NK-92 (cell line): ENCODE results near the gene VOPP1.
"Not testable (repeated sequence)": the region's sequence is repeated elsewhere in the genome, so short reads cannot be mapped to it uniquely, and the experiment has no call there.

Experiments
- DNase-seq: peaks from one replicate; lab custom pipeline; 2025; ENCODE audit not compliant: unreplicated experiment; lab: John Stamatoyannopoulos, UW

VOPP1 gene, protein sequence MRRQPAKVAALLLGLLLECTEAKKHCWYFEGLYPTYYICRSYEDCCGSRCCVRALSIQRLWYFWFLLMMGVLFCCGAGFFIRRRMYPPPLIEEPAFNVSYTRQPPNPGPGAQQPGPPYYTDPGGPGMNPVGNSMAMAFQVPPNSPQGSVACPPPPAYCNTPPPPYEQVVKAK

DNA sequence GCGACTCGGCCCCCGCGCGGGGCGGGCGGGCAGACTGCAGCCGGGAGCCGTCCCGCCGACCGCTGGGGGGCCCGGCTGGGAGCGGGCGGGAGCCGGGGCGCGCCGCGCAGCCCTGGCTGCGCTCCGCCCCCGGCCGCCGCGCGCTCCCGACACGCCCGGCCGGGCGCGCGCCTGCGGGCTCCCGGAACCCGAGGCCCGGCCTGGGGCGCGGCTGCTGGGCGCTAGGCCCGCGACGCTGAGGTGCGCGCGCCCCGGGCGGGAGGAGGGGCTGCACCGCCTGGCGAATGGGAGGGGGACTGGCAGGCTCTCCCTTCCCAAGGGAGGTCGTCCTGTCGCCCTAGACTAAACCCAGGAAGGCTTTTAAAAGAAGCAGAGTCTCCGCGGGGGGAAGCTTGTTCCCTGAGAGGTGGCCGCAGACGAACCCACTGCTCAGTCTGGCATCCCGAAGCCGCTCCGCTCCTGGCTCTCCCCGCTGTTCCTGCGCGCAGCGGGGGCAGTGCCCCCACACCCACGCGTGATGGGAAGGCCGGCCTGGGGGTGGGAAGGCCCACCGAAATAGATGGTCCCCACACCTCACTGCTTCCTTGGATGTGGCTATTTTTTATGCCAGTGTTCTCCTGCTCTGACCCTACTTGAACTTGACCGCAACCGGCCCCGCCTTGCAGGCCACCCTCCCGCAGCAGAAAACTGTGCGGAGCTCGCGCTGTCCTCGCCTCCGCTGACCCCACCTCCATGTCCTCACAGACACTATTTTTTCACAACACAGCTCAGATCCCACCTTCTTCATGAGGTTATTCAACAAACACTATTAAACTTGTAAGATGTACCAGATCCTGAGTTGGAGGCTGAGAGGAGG is at the start of gene VOPP1:
TSS of gene VOPP1 (minus strand) at position 125 of the 856 bp plus-strand sequence. CDS start 178 bp downstream, outside the sequence.
- DNase-seq, result no peak

DNA sequence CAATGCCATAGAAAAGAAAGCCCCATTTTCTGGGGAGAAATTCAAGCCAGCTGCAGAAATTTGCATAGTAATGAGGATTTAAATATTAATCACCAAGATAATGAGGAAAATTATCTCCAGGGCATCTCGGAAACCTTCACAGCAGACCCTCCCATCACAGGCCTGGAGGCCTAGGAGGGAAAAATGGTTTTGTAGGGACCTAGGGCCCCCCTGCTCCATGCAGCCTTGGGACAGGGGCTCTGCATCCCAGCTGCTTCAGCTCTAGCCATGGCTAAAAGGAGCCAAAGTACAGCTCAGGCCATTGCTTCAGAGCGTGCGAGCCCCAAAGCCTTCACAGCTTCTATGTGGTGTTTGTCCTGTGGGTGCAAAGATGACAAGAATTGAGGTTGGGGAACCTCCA is 46.6 kb upstream of the VOPP1 start:
- DNase-seq, result no peak

DNA sequence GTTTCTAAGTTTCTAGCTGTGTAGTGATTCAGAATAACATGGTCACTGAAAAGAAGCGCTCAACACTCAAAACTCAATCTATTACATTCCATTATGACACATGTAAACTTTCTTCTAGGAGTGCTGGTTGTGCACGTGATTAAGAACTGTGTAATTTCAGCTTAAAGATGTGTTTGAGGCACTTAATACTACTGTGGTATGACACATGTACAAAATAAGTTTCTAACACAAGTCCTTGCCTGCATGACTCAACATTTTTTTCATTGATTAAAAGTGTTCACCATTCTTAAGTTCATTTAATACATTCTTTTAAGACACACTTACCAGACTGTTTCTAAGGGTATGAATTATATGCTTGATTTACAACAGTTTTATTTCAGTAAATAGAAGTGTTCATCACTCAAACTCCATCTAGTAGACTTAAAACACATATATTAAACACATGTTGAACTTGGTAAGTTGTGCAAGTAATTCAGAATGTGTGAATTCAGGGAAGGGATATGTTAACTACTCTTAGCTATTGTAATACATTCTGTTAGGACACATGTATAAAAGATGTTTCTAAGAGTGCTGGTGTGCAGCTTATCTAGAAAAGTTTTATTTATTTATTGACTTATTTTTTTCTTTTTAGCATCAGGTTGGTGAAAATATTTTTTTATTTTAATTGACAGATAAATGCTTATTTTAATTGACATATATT is 42.2 kb upstream of the VOPP1 start:
- not testable (repeated sequence) for DNase-seq

DNA sequence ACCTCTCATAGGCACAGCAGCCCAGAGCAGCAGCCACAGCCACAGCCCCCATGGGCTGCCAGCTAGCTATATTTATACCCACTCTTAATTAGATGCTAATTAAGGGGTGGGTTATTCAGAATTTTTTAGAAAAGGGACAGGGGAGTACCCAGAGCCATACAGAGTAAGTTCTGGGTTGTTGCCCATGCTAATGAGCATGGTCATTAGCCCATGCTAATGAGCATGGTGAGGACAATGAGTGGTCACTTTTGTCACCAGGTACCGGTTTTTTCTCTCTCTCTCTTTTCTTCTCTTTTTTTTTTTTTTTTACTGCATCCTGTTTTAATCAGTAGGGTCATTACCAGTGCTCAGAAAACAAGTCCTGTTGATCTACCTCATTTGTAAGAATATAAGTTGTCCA is 37.4 kb upstream of the VOPP1 start:
- DNase-seq, result not testable (repeated sequence)

DNA sequence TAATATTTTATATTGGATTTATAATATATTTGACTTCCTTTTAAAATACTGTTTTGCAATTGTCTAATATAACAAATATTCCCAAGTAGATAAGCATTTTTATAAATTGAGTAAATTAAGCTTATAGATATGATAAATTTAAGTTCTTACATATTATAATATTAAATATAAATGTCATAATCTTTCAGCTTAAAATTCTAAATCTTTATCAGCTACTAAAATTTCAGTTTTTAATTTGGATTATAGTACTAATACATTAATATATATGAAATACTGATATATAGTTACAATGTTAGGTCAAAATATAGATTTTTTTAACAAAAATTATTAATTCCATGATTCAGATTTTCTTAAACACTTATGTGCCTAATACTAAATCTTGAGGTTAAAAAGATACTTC is 33.4 kb upstream of the VOPP1 start:
- DNase-seq, result not testable (repeated sequence)

DNA sequence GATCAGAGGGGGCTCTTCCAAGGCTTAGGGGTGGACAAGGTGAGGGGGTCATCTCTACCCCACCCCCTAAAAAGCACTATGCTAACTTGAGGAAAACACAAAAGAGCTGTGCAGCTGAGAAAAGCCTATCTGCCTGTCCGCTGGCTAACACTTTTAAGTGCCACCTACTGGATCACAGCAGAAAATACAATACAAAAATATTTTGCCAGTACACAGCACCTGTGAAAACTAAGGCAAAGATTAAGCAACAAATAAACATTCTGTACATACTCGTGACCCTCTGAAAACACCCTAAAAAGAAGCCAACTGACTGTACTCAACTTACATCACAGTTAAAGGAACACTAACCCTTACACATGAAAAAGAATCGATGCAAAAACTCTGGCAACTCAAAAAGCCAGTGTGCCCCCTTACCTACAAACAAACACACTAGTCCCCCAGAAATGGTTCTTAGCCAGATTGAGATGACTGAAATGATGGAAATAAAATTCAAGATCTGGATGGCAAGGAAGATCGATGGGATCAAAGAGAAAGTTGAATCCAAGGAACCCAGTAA is 25.7 kb upstream of the VOPP1 start:
- DNase-seq, result not testable (repeated sequence)

DNA sequence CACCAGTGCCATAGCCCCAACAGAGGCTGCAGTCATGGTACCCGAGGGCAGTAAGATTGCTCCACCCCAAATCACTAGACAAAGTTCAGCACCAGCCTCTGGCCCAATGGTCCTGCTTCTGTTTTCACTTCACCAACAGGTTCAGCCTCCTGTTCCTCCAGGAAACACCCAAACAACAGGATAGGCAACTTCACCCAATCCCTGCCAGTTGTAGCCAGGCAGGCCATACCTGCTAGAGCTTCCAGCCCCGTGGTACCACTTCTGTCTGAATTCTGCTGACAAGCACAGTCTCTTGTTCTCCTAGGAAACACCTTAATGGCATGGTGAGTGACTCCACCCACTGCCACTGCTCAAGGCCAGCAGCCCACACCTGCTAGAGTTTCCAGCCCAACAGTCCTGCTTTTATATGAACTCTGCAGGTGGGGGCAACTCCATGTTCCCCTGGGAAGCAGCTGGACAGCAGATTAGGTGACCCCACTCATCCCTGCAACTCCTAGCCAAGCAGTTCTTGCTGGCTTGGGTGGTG is 25.0 kb upstream of the VOPP1 start:
- DNase-seq, result not testable (repeated sequence)

DNA sequence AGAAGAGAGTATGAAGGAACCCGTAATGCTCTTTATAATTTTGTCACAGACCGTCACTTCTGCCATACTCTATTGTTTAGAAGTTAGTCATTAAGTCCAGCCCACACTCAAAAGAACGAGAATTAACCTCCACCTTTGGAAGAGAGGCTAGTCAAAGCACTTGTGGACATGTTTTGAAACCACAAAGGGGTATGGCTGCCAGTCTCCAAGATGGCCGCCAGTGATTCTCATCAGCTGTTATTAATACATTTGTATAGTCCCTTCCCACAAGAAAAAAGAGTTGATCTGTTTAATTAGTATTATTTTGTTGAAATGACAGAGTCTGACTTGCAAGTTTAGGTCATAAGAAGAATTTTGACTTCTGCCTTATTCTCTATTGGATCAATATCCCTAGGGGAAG is 23.2 kb upstream of the VOPP1 start:
- DNase-seq, result no peak

DNA sequence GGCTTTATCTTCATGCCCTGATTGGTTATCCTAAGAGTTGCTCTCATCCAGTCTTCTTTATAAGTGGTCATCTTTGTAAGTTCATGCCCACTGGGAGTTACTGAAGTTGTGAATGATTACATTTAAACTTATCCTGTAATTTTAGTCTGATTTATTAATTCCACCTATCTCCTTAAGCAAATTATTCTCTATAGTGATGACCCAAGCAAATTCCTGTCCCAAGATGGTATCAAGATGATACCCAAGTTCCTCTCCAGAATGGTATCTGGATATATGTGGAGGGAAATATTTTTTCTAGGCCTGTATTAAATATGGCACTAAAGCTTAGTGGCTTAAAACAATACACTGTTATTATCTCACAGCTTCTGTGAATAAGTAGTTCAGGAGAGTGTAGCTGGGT is 22.6 kb upstream of the VOPP1 start:
- no peak for DNase-seq

DNA sequence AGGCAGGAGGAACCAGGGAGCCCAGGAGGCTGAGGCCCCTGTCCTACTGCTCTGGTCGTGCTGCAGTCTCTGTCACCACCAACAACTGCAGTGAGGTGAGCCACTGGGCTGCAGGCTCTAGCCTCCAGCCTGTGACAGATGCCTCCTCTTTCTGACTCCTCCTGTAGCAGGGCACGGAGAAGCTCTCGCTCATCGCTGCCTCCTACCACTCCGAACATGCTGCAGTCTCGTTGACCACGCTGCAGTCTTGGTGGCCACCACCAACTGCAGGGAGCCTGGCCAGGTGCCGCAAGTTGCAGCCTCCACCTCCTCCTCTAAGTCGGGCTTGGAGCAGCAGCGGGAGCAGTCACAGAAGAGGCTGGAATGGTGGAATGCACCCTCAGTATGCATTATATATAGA is 22.1 kb upstream of the VOPP1 start:
- no peak for DNase-seq

DNA sequence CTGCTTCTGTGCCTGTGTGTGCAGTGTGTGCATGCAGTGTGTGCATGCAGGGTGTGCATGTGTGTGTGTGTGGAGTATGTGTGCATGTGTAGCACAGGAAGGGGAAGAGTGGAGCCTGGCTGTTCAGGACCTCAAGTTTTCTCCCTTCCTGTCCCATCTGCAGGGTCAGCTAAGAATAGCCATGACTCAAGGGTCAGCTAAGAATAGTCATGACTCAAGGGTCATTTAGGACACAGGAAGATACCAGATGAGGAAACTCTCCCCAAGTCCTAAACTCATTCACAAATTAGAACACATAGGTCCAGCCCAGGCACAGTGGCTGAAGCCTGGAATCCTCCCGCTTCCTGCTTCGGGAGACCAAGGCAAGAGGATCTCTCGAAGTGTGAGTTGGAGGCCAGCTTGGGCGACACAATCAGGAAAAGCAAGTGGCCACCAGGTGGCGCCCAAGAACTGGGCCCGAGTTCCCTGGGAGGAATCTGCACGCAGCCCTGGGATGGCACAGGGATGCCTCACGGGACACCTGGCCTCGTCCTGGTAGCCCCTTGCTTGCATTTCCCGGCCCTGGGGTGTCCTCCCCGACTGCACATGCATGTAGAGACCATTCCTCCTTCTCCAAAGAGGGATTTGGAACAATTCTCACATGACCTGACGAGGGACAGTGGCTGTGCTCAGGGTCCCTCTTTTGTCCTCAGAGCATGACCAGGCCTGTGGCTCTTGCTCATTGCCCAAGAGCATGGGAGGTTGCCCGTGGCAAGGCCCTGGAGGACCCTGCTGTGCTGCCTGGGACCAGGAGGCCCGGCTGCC is 21.4 kb upstream of the VOPP1 start:
- no peak for DNase-seq

DNA sequence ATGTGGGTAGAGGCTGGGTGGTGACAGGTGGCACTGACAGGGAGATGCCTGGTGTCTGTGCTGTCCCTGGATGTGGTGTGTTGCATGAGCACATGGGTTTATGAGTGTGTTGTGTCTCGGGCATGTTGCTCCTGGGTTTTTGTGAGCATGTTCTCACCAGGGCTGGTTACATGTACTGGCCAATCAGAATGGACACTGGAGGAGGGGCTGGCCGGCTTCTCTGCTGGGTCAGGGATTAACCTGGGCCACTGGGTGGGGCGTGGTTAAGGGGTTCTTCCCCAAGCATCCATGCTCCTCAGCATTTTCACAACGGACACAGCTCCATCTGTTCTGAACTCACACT is 20.8 kb upstream of the VOPP1 start:
- DNase-seq, result no peak

DNA sequence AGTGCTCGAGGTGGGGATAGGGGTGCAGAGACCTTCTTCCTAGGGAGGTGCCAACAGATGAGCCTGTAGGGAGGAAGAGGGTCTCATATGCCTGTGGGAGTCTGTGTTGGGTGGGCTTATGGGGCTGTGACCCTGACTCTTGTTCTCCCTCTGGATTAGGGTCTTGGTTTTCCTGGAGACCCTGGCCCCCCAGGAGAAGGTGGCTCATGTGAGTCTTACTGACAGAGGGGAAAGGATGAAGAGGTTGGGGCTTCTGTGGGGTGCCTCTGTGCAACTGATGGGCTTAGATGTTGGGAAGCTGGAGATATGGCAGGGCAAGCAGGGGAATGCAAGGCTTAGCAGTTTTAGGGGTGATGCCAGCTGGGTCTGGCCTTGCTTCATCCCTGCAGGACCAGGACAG is 20.2 kb upstream of the VOPP1 start:
- DNase-seq, result no peak

DNA sequence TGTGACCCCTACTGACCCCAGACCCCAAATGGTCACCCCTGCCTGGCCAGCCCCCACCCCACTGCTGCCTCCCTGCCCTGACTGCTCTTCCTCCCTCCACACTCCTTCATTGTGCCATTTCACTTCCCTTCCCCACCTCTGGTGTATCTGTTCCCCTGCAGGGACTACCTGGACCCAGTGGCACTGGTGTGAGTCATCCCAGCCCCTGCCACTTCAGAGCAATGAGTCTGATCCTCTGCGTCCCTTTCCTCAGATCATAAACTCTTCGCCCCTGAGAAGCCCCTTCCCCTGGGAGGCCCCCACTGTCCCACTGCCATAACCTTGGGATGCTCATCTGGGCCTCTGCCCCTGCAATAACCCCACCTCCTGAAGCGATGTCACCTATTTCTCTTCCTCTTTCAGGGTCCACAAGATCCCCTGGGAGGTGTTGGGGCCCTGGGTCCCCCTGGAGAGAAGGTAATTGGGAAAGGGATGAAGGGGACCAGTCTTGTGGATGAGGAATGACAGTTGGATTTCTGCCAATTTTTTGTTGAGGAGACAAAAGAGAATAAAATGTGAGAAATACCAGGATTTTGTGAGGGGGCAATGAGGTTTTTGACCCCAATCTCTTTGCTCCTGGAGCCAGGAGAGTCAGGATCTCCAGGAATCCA is 19.1 kb upstream of the VOPP1 start:
- no peak for DNase-seq

DNA sequence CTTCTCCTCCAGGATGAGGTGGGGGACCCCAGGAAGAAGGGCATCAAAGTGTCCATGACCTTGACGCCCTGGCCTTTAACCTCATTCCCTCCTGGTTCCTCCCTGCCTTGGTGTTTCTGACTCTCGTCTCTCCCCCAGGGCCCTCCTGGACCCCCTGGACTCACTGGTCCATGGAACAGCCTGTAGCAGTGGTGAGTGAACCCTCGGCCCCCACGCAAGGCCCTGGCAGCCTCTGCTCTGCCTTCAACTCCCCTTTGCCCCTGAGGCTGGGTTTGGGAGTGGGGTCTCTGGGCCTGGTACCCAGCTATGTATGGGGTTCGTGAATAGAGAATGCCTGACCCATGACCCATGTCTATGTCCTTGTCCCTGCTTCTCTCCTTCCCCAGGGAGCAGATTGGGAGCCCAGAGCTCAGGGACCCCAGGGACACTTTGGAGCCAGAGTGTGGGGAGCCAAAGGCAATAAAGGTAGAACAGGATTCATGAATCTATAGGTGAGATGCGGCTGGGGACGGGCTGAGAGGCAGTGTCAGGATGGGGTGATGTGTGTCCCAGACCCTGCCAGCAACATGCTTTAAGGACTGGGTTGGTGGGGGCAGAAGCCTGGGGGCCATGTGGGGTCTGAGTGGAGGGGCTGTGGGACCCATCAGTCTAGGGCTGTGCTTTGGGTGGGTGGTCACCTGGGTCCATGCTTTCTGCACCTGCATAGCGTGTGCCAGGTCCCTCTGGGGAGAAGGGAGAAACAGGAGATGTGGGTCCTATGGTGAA is 18.4 kb upstream of the VOPP1 start:
- DNase-seq, result no peak

DNA sequence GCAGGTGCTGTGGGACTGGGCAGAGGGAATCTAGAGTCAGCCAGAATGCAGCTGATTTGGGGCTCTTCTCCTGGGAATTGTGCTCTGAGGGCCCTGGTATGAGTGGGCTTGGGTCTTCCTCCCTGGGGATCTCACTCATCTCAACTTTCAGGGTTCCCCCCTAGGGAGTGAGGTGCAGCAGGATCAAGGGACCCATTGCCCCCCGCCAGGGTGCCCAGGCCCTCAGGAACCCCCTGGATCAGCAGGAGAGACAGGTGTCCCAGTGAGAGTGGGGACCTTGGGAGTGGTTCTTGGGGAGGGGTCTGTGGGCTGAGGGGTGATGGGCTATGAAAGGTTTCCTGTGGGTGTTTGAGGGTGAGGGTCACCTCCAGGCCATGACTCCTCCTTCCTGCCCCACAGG is 17.6 kb upstream of the VOPP1 start:
- no peak for DNase-seq

DNA sequence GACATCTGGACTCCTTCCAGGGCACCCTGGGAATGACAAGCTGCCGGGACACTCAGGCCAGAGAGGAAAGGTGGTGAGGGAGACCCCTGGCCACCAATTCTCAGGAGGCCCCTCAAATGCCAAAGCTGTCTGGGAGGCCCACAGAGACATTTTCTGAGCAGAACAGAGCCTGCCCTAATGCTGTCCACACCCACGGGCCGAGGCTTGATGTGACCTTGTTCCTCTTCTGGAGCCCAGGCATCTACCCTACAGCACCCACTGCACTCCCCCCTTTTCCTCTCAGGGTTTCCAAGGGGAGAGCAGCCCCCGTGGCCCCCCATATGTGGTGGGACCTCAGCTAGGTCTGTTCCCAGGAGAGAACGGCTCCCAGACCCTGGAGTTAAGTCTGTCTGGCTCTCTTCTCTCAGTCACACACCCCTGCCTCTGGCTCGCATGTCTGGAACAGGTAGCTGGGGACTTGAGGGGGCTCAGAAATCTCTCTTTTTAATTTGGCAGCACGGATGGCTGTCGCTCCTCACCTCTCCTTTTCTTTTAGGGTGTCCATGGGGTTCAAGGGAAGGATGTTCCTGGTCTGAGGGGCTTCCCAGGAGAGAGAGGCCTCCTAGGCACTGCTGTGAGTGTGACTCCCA is 16.8 kb upstream of the VOPP1 start:
- no peak for DNase-seq

DNA sequence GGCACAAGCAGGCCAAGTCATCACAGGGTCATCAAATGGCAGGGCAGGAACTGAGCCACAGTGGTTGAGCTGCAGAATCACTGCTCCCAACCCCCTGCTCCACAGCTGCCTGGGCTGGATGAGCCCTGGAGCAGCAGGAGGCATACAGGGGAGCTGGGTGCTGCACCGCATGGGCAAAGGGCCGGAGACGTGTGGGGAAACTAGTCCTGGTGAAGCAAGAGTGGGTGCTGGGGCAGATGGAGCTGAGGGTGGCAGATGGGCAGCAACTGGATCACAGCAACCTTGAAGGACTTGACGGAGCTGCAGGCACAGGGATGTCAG is 16.0 kb upstream of the VOPP1 start:
- no peak for DNase-seq

DNA sequence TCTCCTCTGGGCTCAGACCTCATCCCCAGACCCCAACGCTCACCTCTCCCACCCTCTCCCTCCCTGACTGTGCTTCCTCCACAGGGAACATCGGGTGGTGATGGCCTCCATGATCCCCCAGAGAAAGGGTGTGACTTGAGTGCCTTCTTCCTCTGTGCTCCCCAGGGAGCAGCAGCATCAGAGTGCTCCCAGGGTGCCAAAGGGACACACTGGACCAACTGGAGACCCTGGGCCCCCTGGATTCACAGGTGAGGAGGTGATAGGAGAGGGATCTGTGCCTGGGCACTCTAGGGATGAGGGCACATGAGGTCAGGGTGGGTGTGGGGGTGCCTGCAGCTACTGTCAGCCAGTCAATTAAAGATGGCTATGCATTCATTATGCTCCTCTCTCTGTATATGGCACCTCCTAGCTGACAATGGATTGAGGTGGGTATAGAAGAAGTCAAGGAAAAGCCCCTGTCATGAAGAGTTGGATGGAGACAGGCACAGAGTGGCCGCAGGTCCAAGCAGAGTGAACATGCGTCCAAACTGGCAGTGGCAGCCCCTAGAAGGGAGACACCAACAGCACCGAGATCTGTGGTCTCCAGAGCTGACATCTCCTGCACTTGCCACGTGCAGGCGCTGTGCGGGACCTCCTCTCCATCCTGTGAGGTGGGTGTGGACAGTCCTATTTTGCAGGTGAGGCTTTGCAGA is 15.5 kb upstream of the VOPP1 start:
- no peak for DNase-seq
